ENCODE measurements around the gene COL12A1. TPM values are rescaled to one million over a fixed set of nuclear protein-coding genes. Genes with fewer than 3 reads are reported as not detected.

The COL12A1 gene
- total RNA-seq, 1 experiment from 2014 or later: 0.96 TPM

GRCh38 chr6:75076009-75076408, 129.8 kb downstream of the COL12A1 start:
- no peak overlapping the region for H2BK5ac ChIP-seq (ENCODE audit: insufficient read length, low read length)
- H3K14ac ChIP-seq (ENCODE audit: insufficient read depth, low read length): no peak overlapping the region; the same call in 1 of the 2 replicates
- TF ChIP-seq, protein P1, sequence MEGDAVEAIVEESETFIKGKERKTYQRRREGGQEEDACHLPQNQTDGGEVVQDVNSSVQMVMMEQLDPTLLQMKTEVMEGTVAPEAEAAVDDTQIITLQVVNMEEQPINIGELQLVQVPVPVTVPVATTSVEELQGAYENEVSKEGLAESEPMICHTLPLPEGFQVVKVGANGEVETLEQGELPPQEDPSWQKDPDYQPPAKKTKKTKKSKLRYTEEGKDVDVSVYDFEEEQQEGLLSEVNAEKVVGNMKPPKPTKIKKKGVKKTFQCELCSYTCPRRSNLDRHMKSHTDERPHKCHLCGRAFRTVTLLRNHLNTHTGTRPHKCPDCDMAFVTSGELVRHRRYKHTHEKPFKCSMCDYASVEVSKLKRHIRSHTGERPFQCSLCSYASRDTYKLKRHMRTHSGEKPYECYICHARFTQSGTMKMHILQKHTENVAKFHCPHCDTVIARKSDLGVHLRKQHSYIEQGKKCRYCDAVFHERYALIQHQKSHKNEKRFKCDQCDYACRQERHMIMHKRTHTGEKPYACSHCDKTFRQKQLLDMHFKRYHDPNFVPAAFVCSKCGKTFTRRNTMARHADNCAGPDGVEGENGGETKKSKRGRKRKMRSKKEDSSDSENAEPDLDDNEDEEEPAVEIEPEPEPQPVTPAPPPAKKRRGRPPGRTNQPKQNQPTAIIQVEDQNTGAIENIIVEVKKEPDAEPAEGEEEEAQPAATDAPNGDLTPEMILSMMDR (conservative IDR thresholded peaks at IDR 0.05): no peak
- H3K18ac ChIP-seq (ENCODE audit: insufficient read length, low read depth, low read length): no peak overlapping the region
- H4K5ac ChIP-seq (ENCODE audit: insufficient read length, low read depth, low read length): no peak overlapping the region
- H3K27ac Mint-ChIP-seq: no peak overlapping the region
- no peaks in the 10 kb centered on the region for H3K4me1 ChIP-seq (ENCODE audit: insufficient read depth, low read length)
- no peaks in the 10 kb centered on the region for H3K36me3 Mint-ChIP-seq (ENCODE audit: insufficient read depth in 1 of 3, low read depth in 3 of 3)
- H3K23me2 ChIP-seq (ENCODE audit: insufficient read length, low read depth, low read length, poor library complexity, severe bottlenecking): no peaks in the 10 kb centered on the region
- H3T11ph ChIP-seq (ENCODE audit: low read length): no peak overlapping the region
- no peak overlapping the region for H3K4ac ChIP-seq (ENCODE audit: low read depth, low read length)
- no peak overlapping the region for H4K91ac ChIP-seq (ENCODE audit: insufficient read length, low read depth, low read length)
- no peaks in the 10 kb centered on the region for H3K79me2 ChIP-seq (ENCODE audit: insufficient read depth, low read length)
- H2AFZ ChIP-seq (ENCODE audit: low read length): peak overlapping the region; percentile 62
- no peak overlapping the region for H2BK12ac ChIP-seq (ENCODE audit: insufficient read length, low read depth, low read length)
- no peak overlapping the region for H4K8ac ChIP-seq (replicated peaks; ENCODE audit: insufficient read length, low read depth, low read length)
- no peaks in the 10 kb centered on the region for H3K27me3 ChIP-seq (ENCODE audit: insufficient read depth, low read length)
- no peaks in the 10 kb centered on the region for H3K9me3 Mint-ChIP-seq
- H2BK20ac ChIP-seq (ENCODE audit: low read depth, low read length, poor library complexity, severe bottlenecking): no peak overlapping the region
- H3K9me3 ChIP-seq (ENCODE audit: control insufficient read depth, low read depth, low read length): no peaks in the 10 kb centered on the region
- H4K20me1 ChIP-seq (ENCODE audit: control insufficient read depth, insufficient read depth, insufficient read length): no peaks in the 10 kb centered on the region
- H3K79me1 ChIP-seq (ENCODE audit: insufficient read depth, low read depth, low read length, poor library complexity, severe bottlenecking): no peaks in the 10 kb centered on the region
- no peak overlapping the region for H3K27ac ChIP-seq (ENCODE audit: insufficient read length, low read depth, low read length)
- H2BK15ac ChIP-seq (ENCODE audit: low read depth, low read length): no peak overlapping the region
- no peak overlapping the region for H2AK5ac ChIP-seq (ENCODE audit: insufficient read length, low read length)
- no peak overlapping the region for H3K23ac ChIP-seq (ENCODE audit: insufficient read length, low read depth, low read length)
- H2BK120ac ChIP-seq (ENCODE audit: low read depth, low read length, poor library complexity, severe bottlenecking): no peak overlapping the region
- no peak overlapping the region for H3K4me2 ChIP-seq (ENCODE audit: insufficient read depth, insufficient read length, low read length)
- H3K4me1 Mint-ChIP-seq: peaks cover 8 to 11% of the 10 kb centered on the region in 2 experiments
- no peak overlapping the region for H3K56ac ChIP-seq (ENCODE audit: insufficient read length, low read depth, low read length)
- H3K9ac ChIP-seq (ENCODE audit: extremely low read depth, insufficient read length, low read length): no peak overlapping the region
- H3K4me3 Mint-ChIP-seq: no peak overlapping the region
- no peak for DNase-seq
- peaks cover 12% of the 10 kb centered on the region for H3K27me3 Mint-ChIP-seq (ENCODE audit: low read depth)
- WGBS (ENCODE audit: extremely low coverage, insufficient read length, low lambda C conversion rate): no CpG with 5 or more reads among the region's 5 CpGs

Data from H9 (cell line).